HL-60 (cell line): ENCODE data around the gene SARS2.

Experiments
- POLR2AphosphoS5 ChIP-seq: IDR thresholded peaks from 2 replicates; pipeline ENCODE4 v1.6.1; 2012; ENCODE audit warnings: low read depth
- TF ChIP-seq, protein P1 (sequence below): IDR thresholded peaks from one replicate; pipeline ENCODE4 v1.5.1; 2011; ENCODE audit warnings: low read length, control low read depth, inconsistent platforms; ENCODE audit not compliant: insufficient read depth
- TF ChIP-seq, protein P2 (sequence below): IDR thresholded peaks from 2 replicates; pipeline ENCODE4 v1.6.1; 2012; ENCODE audit warnings: low read depth; ENCODE audit not compliant: insufficient replicate concordance

DNA sequence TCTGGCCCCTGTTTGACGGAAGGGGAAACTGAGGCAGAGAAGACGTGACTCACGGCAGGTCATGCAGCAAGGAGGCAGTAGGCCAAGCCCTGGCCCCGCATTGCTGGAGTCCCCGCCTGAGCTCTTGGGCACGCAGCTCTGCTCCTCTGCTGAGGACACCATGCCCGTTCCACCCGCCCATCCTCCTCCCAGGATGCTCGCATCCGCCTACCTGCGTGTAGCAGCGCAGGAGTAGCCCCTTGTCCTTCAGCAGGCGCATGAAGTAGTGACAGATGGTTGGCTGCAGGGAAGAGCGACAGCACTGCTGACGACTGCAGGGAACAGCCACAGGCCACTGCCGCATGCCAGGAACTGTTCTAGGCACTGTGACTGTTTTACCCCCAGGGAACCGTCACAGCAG is 41.7 kb downstream of the SARS2 start:
- TF ChIP-seq, protein P1, sequence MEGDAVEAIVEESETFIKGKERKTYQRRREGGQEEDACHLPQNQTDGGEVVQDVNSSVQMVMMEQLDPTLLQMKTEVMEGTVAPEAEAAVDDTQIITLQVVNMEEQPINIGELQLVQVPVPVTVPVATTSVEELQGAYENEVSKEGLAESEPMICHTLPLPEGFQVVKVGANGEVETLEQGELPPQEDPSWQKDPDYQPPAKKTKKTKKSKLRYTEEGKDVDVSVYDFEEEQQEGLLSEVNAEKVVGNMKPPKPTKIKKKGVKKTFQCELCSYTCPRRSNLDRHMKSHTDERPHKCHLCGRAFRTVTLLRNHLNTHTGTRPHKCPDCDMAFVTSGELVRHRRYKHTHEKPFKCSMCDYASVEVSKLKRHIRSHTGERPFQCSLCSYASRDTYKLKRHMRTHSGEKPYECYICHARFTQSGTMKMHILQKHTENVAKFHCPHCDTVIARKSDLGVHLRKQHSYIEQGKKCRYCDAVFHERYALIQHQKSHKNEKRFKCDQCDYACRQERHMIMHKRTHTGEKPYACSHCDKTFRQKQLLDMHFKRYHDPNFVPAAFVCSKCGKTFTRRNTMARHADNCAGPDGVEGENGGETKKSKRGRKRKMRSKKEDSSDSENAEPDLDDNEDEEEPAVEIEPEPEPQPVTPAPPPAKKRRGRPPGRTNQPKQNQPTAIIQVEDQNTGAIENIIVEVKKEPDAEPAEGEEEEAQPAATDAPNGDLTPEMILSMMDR, result no peak
- TF ChIP-seq, protein P2, sequence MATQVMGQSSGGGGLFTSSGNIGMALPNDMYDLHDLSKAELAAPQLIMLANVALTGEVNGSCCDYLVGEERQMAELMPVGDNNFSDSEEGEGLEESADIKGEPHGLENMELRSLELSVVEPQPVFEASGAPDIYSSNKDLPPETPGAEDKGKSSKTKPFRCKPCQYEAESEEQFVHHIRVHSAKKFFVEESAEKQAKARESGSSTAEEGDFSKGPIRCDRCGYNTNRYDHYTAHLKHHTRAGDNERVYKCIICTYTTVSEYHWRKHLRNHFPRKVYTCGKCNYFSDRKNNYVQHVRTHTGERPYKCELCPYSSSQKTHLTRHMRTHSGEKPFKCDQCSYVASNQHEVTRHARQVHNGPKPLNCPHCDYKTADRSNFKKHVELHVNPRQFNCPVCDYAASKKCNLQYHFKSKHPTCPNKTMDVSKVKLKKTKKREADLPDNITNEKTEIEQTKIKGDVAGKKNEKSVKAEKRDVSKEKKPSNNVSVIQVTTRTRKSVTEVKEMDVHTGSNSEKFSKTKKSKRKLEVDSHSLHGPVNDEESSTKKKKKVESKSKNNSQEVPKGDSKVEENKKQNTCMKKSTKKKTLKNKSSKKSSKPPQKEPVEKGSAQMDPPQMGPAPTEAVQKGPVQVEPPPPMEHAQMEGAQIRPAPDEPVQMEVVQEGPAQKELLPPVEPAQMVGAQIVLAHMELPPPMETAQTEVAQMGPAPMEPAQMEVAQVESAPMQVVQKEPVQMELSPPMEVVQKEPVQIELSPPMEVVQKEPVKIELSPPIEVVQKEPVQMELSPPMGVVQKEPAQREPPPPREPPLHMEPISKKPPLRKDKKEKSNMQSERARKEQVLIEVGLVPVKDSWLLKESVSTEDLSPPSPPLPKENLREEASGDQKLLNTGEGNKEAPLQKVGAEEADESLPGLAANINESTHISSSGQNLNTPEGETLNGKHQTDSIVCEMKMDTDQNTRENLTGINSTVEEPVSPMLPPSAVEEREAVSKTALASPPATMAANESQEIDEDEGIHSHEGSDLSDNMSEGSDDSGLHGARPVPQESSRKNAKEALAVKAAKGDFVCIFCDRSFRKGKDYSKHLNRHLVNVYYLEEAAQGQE, result no peak
- no peak for TF ChIP-seq POLR2AphosphoS5
